ENCODE results near the gene TMOD2.

DNA sequence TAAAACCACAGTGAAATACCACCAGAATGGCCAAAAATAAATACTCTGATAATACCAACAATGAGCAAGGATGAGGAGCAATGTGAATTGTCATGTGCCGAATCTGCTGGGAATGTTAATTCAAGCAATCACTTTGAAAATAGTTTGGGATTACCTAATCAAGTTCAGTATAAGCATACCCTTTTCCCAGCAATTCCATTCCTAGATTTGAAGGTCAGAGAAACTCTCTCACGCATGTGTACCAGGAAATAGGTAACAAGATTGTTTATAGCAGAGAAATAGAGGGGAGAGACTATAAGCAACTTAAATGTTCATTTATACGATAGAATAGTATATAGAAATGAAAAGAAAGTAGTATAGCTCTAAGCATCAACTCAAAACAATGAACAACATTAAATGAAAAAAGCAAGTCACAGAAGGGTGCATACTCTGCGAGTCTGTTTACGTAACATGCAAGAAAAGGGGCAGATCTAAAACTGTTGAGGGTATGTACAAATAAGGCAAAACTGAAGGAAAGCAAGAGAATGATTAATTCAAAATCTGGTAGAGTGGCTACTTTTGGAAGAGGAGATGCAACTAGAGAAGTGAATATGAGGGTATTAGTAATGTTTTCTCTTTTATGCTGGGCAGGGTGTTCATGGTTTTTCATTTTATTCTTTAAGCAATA, 105.5 kb downstream of the TMOD2 start:
- TF ChIP-seq EZH2 (IDR thresholded peaks at IDR 0.05; ENCODE audit: low read length, missing control alignments), result no peak
- TF ChIP-seq, protein P1, sequence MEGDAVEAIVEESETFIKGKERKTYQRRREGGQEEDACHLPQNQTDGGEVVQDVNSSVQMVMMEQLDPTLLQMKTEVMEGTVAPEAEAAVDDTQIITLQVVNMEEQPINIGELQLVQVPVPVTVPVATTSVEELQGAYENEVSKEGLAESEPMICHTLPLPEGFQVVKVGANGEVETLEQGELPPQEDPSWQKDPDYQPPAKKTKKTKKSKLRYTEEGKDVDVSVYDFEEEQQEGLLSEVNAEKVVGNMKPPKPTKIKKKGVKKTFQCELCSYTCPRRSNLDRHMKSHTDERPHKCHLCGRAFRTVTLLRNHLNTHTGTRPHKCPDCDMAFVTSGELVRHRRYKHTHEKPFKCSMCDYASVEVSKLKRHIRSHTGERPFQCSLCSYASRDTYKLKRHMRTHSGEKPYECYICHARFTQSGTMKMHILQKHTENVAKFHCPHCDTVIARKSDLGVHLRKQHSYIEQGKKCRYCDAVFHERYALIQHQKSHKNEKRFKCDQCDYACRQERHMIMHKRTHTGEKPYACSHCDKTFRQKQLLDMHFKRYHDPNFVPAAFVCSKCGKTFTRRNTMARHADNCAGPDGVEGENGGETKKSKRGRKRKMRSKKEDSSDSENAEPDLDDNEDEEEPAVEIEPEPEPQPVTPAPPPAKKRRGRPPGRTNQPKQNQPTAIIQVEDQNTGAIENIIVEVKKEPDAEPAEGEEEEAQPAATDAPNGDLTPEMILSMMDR (conservative IDR thresholded peaks at IDR 0.05 in 1 of 2, IDR thresholded peaks at IDR 0.05 in 1 of 2; ENCODE audit: low read depth in 1 of 2, low read length in 2 of 2), result no peak

All from fibroblast of lung (primary cell).